Fibroblast of lung (primary cell): ENCODE results near the gene ARHGEF16. TPM values are rescaled to one million over a fixed set of nuclear protein-coding genes. Genes with fewer than 3 reads are reported as not detected.
A peak's percentile ranks its signal among the peaks of the same experiment; 100 is the strongest.

ENCODE experiments used
- DNase-seq, 2 donors: peaks; one replicate each; pipeline versions ENCODE4 v3.0.0 to v3.0.0-alpha.2; 2010; ENCODE audit warnings: low read depth in 2 of 2
- H2AFZ ChIP-seq: 2 replicates; pipeline ENCODE4 v1.5.1; 2012; ENCODE audit warnings: low read length, control low read depth, inconsistent platforms
- H3K27ac ChIP-seq: 2 replicates; pipeline ENCODE4 v1.5.1; 2011; ENCODE audit warnings: low read length, control low read depth; ENCODE audit not compliant: insufficient read depth
- H3K27me3 ChIP-seq: 2 replicates; pipeline ENCODE4 v1.5.1; 2011; ENCODE audit warnings: mild to moderate bottlenecking, low read length; ENCODE audit not compliant: control insufficient read depth, insufficient read depth
- H3K36me3 ChIP-seq: 2 replicates; pipeline ENCODE4 v1.5.1; 2011; ENCODE audit warnings: low read length; ENCODE audit not compliant: control insufficient read depth, insufficient read depth
- H3K4me1 ChIP-seq: 2 replicates; pipeline ENCODE4 v1.5.1; 2011; ENCODE audit warnings: low read length; ENCODE audit not compliant: control insufficient read depth, insufficient read depth; ENCODE audit errors: extremely low read depth
- H3K4me2 ChIP-seq: 2 replicates; pipeline ENCODE4 v1.5.1; 2011; ENCODE audit warnings: low read length, control low read depth; ENCODE audit not compliant: insufficient read depth; ENCODE audit errors: extremely low read depth
- H3K4me3 ChIP-seq, 4 experiments: fragments of 200-600 bp in 1 of 4; sonication (generic) in 1 of 4; replicated peaks in 1 of 4; 2 replicates each; pipeline ENCODE4 v1.5.1; 2011 to 2016; ENCODE audit warnings: low read length in 4 of 4, low read depth in 3 of 4, mild to moderate bottlenecking in 3 of 4, control low read depth in 2 of 4, inconsistent platforms in 1 of 4, mixed read lengths in 1 of 4; ENCODE audit not compliant: insufficient read depth in 1 of 4; ENCODE audit errors: control extremely low read depth in 1 of 4
- H3K79me2 ChIP-seq: 2 replicates; pipeline ENCODE4 v1.5.1; 2012; ENCODE audit warnings: mild to moderate bottlenecking, low read length, inconsistent platforms; ENCODE audit not compliant: control insufficient read depth, insufficient read depth
- H3K9ac ChIP-seq: 2 replicates; pipeline ENCODE4 v1.5.1; 2011; ENCODE audit warnings: mild to moderate bottlenecking, low read length, control low read depth; ENCODE audit not compliant: insufficient read depth
- H3K9me3 ChIP-seq: 2 replicates; pipeline ENCODE4 v1.5.1; 2012; ENCODE audit warnings: low read depth, low read length; ENCODE audit not compliant: control insufficient read depth, insufficient read depth
- H4K20me1 ChIP-seq: 2 replicates; pipeline ENCODE4 v1.5.1; 2011; ENCODE audit warnings: low read length; ENCODE audit not compliant: control insufficient read depth, insufficient read depth; ENCODE audit errors: extremely low read depth
- CTCF ChIP-seq, 2 donors: IDR thresholded peaks in 1 of 2; conservative IDR thresholded peaks in 1 of 2; 1 replicate in 1 of 2; 2 replicates in 1 of 2; pipeline ENCODE4 v1.5.1; 2011 to 2012; ENCODE audit warnings: low read length in 2 of 2, control low read depth in 1 of 2, inconsistent platforms in 1 of 2, low read depth in 1 of 2, mild to moderate bottlenecking in 1 of 2
- EZH2 ChIP-seq: IDR thresholded peaks from 2 replicates; pipeline ENCODE4 v1.5.1; 2012; ENCODE audit warnings: low read length, control low read depth, mild to moderate bottlenecking; ENCODE audit errors: missing control alignments
- polyA plus RNA-seq, 2 donors: library from polyadenylated mRNA; depleted of rRNA in 1 of 2; stranded (reverse) in 1 of 2; unstranded in 1 of 2; fragments of >200 nt; gene quantifications; 2 replicates each; pipeline ENCODE4 v1.2.1, GENCODE V29; 2011 to 2012; ENCODE audit warnings: missing spikeins in 1 of 2
- total RNA-seq: library from RNA; depleted of rRNA; stranded (reverse); fragments of >200 nt; gene quantifications from 2 replicates; pipeline ENCODE4 v1.2.1, GENCODE V29; 2014

ARHGEF16 gene
- total and polyA plus RNA-seq, 2 donors (not counting 1 experiment from before 2014, with no cell fraction given), result 0.02 to 0.17 TPM

GRCh38 chr1:3415260-3416090, 39.0 kb upstream of the ARHGEF16 start:
- H2AFZ ChIP-seq, result no peak overlapping the region
- TF ChIP-seq CTCF (conservative IDR thresholded peaks at IDR 0.05 in 1 of 2, IDR thresholded peaks at IDR 0.05 in 1 of 2; ENCODE audit: low read depth in 1 of 2, low read length in 2 of 2) (no peak), EZH2 (no peak)
- H3K27me3 ChIP-seq, result no peaks in the 10 kb centered on the region
- H3K79me2 ChIP-seq, result no peaks in the 10 kb centered on the region
- no peak overlapping the region for H3K27ac ChIP-seq
- H3K9ac ChIP-seq, result no peak overlapping the region
- no peaks in the 10 kb centered on the region for H3K9me3 ChIP-seq
- H3K4me3 ChIP-seq, result no peak overlapping the region
- no peak overlapping the region for H3K4me2 ChIP-seq
- H4K20me1 ChIP-seq, result no peaks in the 10 kb centered on the region
- no peaks in the 10 kb centered on the region for H3K4me1 ChIP-seq
- no peaks in the 10 kb centered on the region for H3K36me3 ChIP-seq
- no peak for DNase-seq

- Histone ChIP-seq H3K27me3 (no peaks in the 10 kb centered on the region), H3K4me1 (no peaks in the 10 kb centered on the region), H3K9me3 (no peaks in the 10 kb centered on the region), H3K9ac (no peak overlapping the region), H3K79me2 (no peaks in the 10 kb centered on the region), H4K20me1 (no peaks in the 10 kb centered on the region), H2AFZ (no peak overlapping the region), H3K36me3 (no peaks in the 10 kb centered on the region), H3K27ac (no peak overlapping the region), H3K4me2 (no peak overlapping the region), H3K4me3 (no peak overlapping the region)
- DNase-seq, result no peak
- TF ChIP-seq CTCF (conservative IDR thresholded peaks at IDR 0.05 in 1 of 2, IDR thresholded peaks at IDR 0.05 in 1 of 2; ENCODE audit: low read depth in 1 of 2, low read length in 2 of 2), result peak in 1 of 2 donors; percentile 28
- TF ChIP-seq EZH2, result no peak
Measured at GRCh38 chr1:3417082-3417739, 37.3 kb upstream of the ARHGEF16 start.

GRCh38 chr1:3417934-3418333, 36.5 kb upstream of the ARHGEF16 start:
- Histone ChIP-seq H3K27ac (no peak overlapping the region), H3K4me1 (no peaks in the 10 kb centered on the region), H3K9ac (no peak overlapping the region), H3K4me2 (no peak overlapping the region), H3K4me3 (no peak overlapping the region), H3K9me3 (no peaks in the 10 kb centered on the region), H3K27me3 (no peaks in the 10 kb centered on the region), H2AFZ (no peak overlapping the region), H3K79me2 (no peaks in the 10 kb centered on the region), H3K36me3 (no peaks in the 10 kb centered on the region), H4K20me1 (no peaks in the 10 kb centered on the region)
- TF ChIP-seq EZH2 (no peak), CTCF (conservative IDR thresholded peaks at IDR 0.05 in 1 of 2, IDR thresholded peaks at IDR 0.05 in 1 of 2; ENCODE audit: low read depth in 1 of 2, low read length in 2 of 2) (no peak)
- DNase-seq, result no peak
